Cardiac muscle cell (in vitro differentiated cells and primary cell): ENCODE measurements around the gene NPFFR2. TPM values are rescaled to one million over a fixed set of nuclear protein-coding genes. Genes with fewer than 3 reads are reported as not detected.
"Not testable (repeated sequence)": the region's sequence is repeated elsewhere in the genome, so short reads cannot be mapped to it uniquely, and the experiment has no call there.

Source experiments
- DNase-seq, 2 donors: peaks; one replicate each; pipeline versions ENCODE4 v3.0.0 to v3.0.0-alpha.2; 2010 to 2017; ENCODE audit warnings: low read depth in 1 of 2, low spot score in 1 of 2
- H3K27ac ChIP-seq: fragments of 200-600 bp; sonication (generic); 2 replicates; pipeline ENCODE4 v1.5.1; 2016
- H3K27me3 ChIP-seq: fragments of 200-600 bp; sonication (generic); 2 replicates; pipeline ENCODE4 v1.6.0; 2016; ENCODE audit warnings: control low read depth
- H3K36me3 ChIP-seq: fragments of 200-600 bp; sonication (generic); 2 replicates; pipeline ENCODE4 v1.5.1; 2016; ENCODE audit warnings: control low read depth
- H3K4me1 ChIP-seq: fragments of 200-600 bp; sonication (generic); 2 replicates; pipeline ENCODE4 v1.8.1; 2017; ENCODE audit warnings: low read depth, mild to moderate bottlenecking, mixed run types
- H3K4me3 ChIP-seq: fragments of 200-600 bp; sonication (generic); 2 replicates; pipeline ENCODE4 v1.5.1; 2016; ENCODE audit warnings: mild to moderate bottlenecking
- H3K9me3 ChIP-seq: fragments of 200-600 bp; sonication (generic); 2 replicates; pipeline ENCODE4 v1.5.1; 2017; ENCODE audit warnings: low read depth, mild to moderate bottlenecking, control low read depth
- CTCF ChIP-seq: IDR thresholded peaks from 2 replicates; pipeline ENCODE4 v1.5.1; 2012; ENCODE audit warnings: low read depth, mild to moderate bottlenecking, low read length
- polyA plus RNA-seq: library from polyadenylated mRNA; unstranded; fragments of >200 nt; fragmentation: Nextera tagmentation; extraction: Ambion mirVana; gene quantifications from 2 replicates; pipeline ENCODE4 v1.2.1, GENCODE V29; 2016
- total RNA-seq: library from RNA; depleted of rRNA; stranded (reverse); fragments of >200 nt; gene quantifications from 2 replicates; pipeline ENCODE4 v1.2.3, GENCODE V29; 2016

Gene NPFFR2
- total and polyA plus RNA-seq, 2 experiments from 2014 or later, result 13.5 to 22.2 TPM

GRCh38 chr4:72111863-72112262 lies 80.1 kb downstream of the NPFFR2 start:
- Histone ChIP-seq H3K27me3 (no peaks in the 10 kb centered on the region), H3K9me3 (no peaks in the 10 kb centered on the region), H3K27ac (no peak overlapping the region), H3K4me3 (no peak overlapping the region), H3K36me3 (no peaks in the 10 kb centered on the region), H3K4me1 (no peaks in the 10 kb centered on the region)
- TF ChIP-seq CTCF, result no peak
- no peak for DNase-seq

DNA sequence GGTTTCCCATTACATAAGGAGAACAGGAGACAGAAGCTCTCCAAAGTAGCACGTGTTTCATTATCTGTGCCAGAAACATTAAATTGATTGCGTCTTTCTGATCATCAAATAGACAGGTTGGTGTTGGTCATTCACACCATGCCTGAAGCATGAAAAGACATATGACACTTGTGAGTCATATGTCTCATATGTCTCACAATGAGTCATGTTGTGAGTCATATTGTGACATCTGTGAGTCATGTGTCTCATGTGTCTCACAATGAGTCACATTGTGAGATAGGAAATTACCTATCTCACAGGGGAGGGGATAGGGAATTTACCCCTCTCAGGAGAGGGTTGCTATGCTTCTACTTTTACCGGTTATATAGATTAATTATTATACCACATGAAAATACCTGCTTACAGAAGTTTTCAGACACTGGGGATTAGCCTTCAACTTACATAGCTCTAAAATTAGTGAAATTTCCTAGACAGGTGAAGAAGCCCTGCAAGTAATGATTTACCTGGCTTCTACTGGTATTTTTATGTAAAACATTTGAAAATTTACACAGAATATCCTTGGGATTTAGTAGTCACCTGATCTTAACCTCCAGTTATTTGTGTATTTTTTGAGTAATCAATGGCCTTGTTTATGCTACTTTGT lies 80.8 kb downstream of the NPFFR2 start:
- no peaks in the 10 kb centered on the region for H3K4me1 ChIP-seq

GRCh38 chr4:72118017-72118416 lies 86.2 kb downstream of the NPFFR2 start:
- DNase-seq, result no peak
- no peaks in the 10 kb centered on the region for H3K9me3 ChIP-seq
- no peak overlapping the region for H3K27ac ChIP-seq
- no peaks in the 10 kb centered on the region for H3K36me3 ChIP-seq
- no peaks in the 10 kb centered on the region for H3K4me1 ChIP-seq
- H3K4me3 ChIP-seq, result no peak overlapping the region
- TF ChIP-seq CTCF, result no peak
- H3K27me3 ChIP-seq, result no peaks in the 10 kb centered on the region

More for the DNA sequence above, 80.8 kb downstream of the NPFFR2 start:
- H3K27ac ChIP-seq, result no peak overlapping the region
- no peak overlapping the region for H3K4me3 ChIP-seq
- no peak for TF ChIP-seq CTCF
- no peaks in the 10 kb centered on the region for H3K36me3 ChIP-seq
- DNase-seq, result peak in 1 of 2 donors; percentile 21
- H3K27me3 ChIP-seq, result no peaks in the 10 kb centered on the region
- no peaks in the 10 kb centered on the region for H3K9me3 ChIP-seq

- Histone ChIP-seq H3K4me3 (no peak overlapping the region), H3K4me1 (no peaks in the 10 kb centered on the region), H3K27me3 (no peaks in the 10 kb centered on the region), H3K9me3 (no peaks in the 10 kb centered on the region), H3K36me3 (no peaks in the 10 kb centered on the region), H3K27ac (no peak overlapping the region)
- TF ChIP-seq CTCF, result no peak
- no peak for DNase-seq
Observed at GRCh38 chr4:72119946-72120345, 88.1 kb downstream of the NPFFR2 start.

GRCh38 chr4:72128741-72129140 lies 96.9 kb downstream of the NPFFR2 start:
- H3K4me1 ChIP-seq, result no peaks in the 10 kb centered on the region
- no peak overlapping the region for H3K4me3 ChIP-seq
- no peaks in the 10 kb centered on the region for H3K36me3 ChIP-seq
- no peaks in the 10 kb centered on the region for H3K27me3 ChIP-seq
- DNase-seq, result no peak
- TF ChIP-seq CTCF, result no peak
- H3K9me3 ChIP-seq, result no peaks in the 10 kb centered on the region
- H3K27ac ChIP-seq, result no peak overlapping the region

DNA sequence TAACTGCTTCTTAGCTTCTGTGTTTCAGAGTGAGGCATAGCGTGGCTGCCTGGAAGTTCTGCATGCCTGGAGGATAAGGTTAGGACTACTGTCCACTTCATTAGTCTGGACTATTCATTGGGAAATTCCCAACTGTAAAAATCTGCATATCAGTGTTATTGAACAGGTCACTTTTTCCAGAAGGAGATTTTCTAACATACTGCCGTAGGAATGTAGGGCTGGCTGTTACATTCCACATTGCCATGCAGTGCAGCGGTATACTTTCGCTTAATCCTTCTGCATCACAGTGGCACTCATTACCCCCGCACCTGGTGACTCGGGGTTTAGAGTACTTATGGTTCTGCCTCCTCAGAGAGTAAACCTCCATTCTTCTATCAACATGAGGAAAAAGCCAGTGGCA lies 104.6 kb downstream of the NPFFR2 start:
- DNase-seq, result peak in 1 of 2 donors; percentile 14
- no peak overlapping the region for H3K4me3 ChIP-seq
- no peak overlapping the region for H3K27ac ChIP-seq
- no peaks in the 10 kb centered on the region for H3K4me1 ChIP-seq
- H3K9me3 ChIP-seq, result no peaks in the 10 kb centered on the region
- no peaks in the 10 kb centered on the region for H3K27me3 ChIP-seq
- no peaks in the 10 kb centered on the region for H3K36me3 ChIP-seq
- no peak for TF ChIP-seq CTCF

DNA sequence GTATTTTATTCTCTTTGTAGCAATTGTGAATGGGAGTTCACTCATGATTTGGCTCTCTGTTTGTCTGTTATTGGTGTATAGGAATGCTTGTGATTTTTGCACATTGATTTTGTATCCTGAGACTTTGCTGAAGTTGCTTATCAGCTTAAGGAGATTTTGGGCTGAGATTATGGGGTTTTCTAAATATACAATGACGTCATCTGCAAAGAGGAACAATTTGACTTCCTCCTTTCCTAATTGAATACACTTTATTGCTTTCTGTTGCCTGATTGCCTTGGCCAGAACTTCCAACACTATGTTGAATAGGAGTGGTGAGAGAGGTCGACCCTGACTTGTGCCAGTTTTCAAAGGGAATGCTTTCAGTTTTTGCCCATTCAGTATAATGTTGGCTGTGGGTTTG lies 108.2 kb downstream of the NPFFR2 start:
- not testable (repeated sequence) for H3K4me1 ChIP-seq, H3K27me3 ChIP-seq, H3K4me3 ChIP-seq, H3K9me3 ChIP-seq, DNase-seq, H3K36me3 ChIP-seq, H3K27ac ChIP-seq
